NCI-H128 (cell line): ENCODE measurements around the gene ZNF48.
"Not testable (repeated sequence)": the region's sequence is repeated elsewhere in the genome, so short reads cannot be mapped to it uniquely, and the experiment has no call there.

Experiments
- DNase-seq: peaks from one replicate; lab custom pipeline; 2025; ENCODE audit not compliant: unreplicated experiment; lab: John Stamatoyannopoulos, UW

The ZNF48 gene

GRCh38 chr16:30377050-30377811, 18.0 kb upstream of the ZNF48 start:
- no peak for DNase-seq

GRCh38 chr16:30377812-30378235, 17.4 kb upstream of the ZNF48 start:
- DNase-seq = peak; percentile 72

- DNase-seq = peak; percentile 90
Measured at GRCh38 chr16:30378236-30379157, 16.7 kb upstream of the ZNF48 start.

- no peak for DNase-seq
Measured at GRCh38 chr16:30379158-30379783, 15.9 kb upstream of the ZNF48 start.

- no peak for DNase-seq
Measured at GRCh38 chr16:30380072-30380802, 15.0 kb upstream of the ZNF48 start.

- DNase-seq = no peak
Measured at GRCh38 chr16:30380803-30381208, 14.4 kb upstream of the ZNF48 start.

GRCh38 chr16:30381291-30382041, 13.8 kb upstream of the ZNF48 start:
- DNase-seq = no peak

- no peak for DNase-seq
Measured at GRCh38 chr16:30382111-30382881, 12.9 kb upstream of the ZNF48 start, which contains the start of gene SEPTIN1. SEPTIN1 (minus strand) TSS chr16:30382561; CDS start chr16:30382542, 19 bp downstream.

GRCh38 chr16:30383521-30383920, 11.7 kb upstream of the ZNF48 start:
- DNase-seq = no peak

GRCh38 chr16:30394592-30395154, 547 bp upstream of the ZNF48 start:
- no peak for DNase-seq

- no peak for DNase-seq
Measured at GRCh38 chr16:30395992-30396585, 869 bp downstream of the ZNF48 start.

GRCh38 chr16:30396627-30397026, 1.4 kb downstream of the ZNF48 start:
- DNase-seq = not testable (repeated sequence)

GRCh38 chr16:30397056-30397455, 1.8 kb downstream of the ZNF48 start:
- DNase-seq = no peak

GRCh38 chr16:30397776-30398660, 2.8 kb downstream of the ZNF48 start:
- DNase-seq = no peak

- no peak for DNase-seq
Measured at GRCh38 chr16:30398661-30399434, 3.6 kb downstream of the ZNF48 start.

GRCh38 chr16:30399435-30400186, 4.4 kb downstream of the ZNF48 start:
- no peak for DNase-seq
